KMS-11 (cell line): ENCODE measurements around the gene AVPR2.

Source experiments
- H2AFZ ChIP-seq: fragments of 200-600 bp; sonication (generic); 2 replicates; pipeline ENCODE4 v1.6.1; 2016; ENCODE audit warnings: antibody characterized with exemption, mixed run types, low read depth
- H3K27ac ChIP-seq: fragments of 200-600 bp; sonication (generic); 2 replicates; pipeline ENCODE4 v1.6.1; 2016; ENCODE audit warnings: mild to moderate bottlenecking, mixed run types
- H3K27me3 ChIP-seq: fragments of 200-600 bp; sonication (generic); 2 replicates; pipeline ENCODE4 v1.6.1; 2017; ENCODE audit warnings: mild to moderate bottlenecking, low read depth, mixed run types, moderate library complexity; ENCODE audit not compliant: insufficient read depth
- H3K36me3 ChIP-seq: fragments of 200-600 bp; sonication (generic); 2 replicates; pipeline ENCODE4 v1.6.1; 2017; ENCODE audit warnings: mild to moderate bottlenecking, mixed run types; ENCODE audit not compliant: insufficient read depth
- H3K4me1 ChIP-seq: fragments of 200-600 bp; sonication (generic); 2 replicates; pipeline ENCODE4 v1.6.1; 2016; ENCODE audit warnings: mild to moderate bottlenecking, low read depth, mixed run types; ENCODE audit not compliant: poor library complexity, severe bottlenecking
- H3K4me2 ChIP-seq: fragments of 200-600 bp; sonication (generic); 2 replicates; pipeline ENCODE4 v1.7.0; 2016; ENCODE audit warnings: mild to moderate bottlenecking, mixed run types
- H3K4me3 ChIP-seq: fragments of 200-600 bp; sonication (generic); IDR thresholded peaks from 2 replicates; pipeline ENCODE4 v1.6.1; 2017; ENCODE audit warnings: low read depth, low read length, mixed read lengths; ENCODE audit not compliant: insufficient read depth
- H3K79me2 ChIP-seq: fragments of 200-600 bp; sonication (generic); 2 replicates; pipeline ENCODE4 v1.6.1; 2016; ENCODE audit warnings: low read depth, mixed run types; ENCODE audit not compliant: insufficient read depth
- H3K9ac ChIP-seq: fragments of 200-600 bp; sonication (generic); 2 replicates; pipeline ENCODE4 v1.6.1; 2016; ENCODE audit warnings: mild to moderate bottlenecking, mixed run types
- H4K20me1 ChIP-seq: fragments of 200-600 bp; sonication (generic); 2 replicates; pipeline ENCODE4 v1.6.1; 2016; ENCODE audit warnings: mild to moderate bottlenecking, mixed run types; ENCODE audit not compliant: insufficient read depth
- CTCF ChIP-seq: fragments of 200-600 bp; sonication (generic); conservative IDR thresholded peaks from 2 replicates; pipeline ENCODE4 v1.6.1; 2017; ENCODE audit warnings: low read depth, mild to moderate bottlenecking, antibody characterized with exemption, low read length, moderate library complexity, mixed read lengths

Gene AVPR2

GRCh38 chrX:153879741-153880439, 24.6 kb upstream of the AVPR2 start:
- Histone ChIP-seq H3K4me3 (no peak overlapping the region), H3K4me2 (no peak overlapping the region), H4K20me1 (no peaks in the 10 kb centered on the region), H3K27me3 (peaks cover 34% of the 10 kb centered on the region; the same call in 1 of the 2 replicates), H3K79me2 (no peaks in the 10 kb centered on the region), H2AFZ (no peak overlapping the region), H3K27ac (no peak overlapping the region), H3K4me1 (no peaks in the 10 kb centered on the region), H3K9ac (no peak overlapping the region), H3K36me3 (no peaks in the 10 kb centered on the region)
- TF ChIP-seq CTCF = no peak

- no peak for TF ChIP-seq CTCF
- Histone ChIP-seq H3K4me1 (no peaks in the 10 kb centered on the region), H3K4me2 (no peak overlapping the region), H3K79me2 (no peaks in the 10 kb centered on the region), H3K36me3 (no peaks in the 10 kb centered on the region), H3K27ac (no peak overlapping the region), H2AFZ (no peak overlapping the region), H4K20me1 (no peaks in the 10 kb centered on the region), H3K4me3 (no peak overlapping the region), H3K27me3 (peaks cover 37% of the 10 kb centered on the region; the same call in 1 of the 2 replicates), H3K9ac (no peak overlapping the region)
Observed at GRCh38 chrX:153880440-153880815, 24.0 kb upstream of the AVPR2 start.

GRCh38 chrX:153881281-153881680, 23.2 kb upstream of the AVPR2 start:
- Histone ChIP-seq H3K4me1 (no peaks in the 10 kb centered on the region), H3K4me3 (no peak overlapping the region), H3K27me3 (peaks cover 37% of the 10 kb centered on the region; the same call in 1 of the 2 replicates), H3K36me3 (no peaks in the 10 kb centered on the region), H3K9ac (no peak overlapping the region), H3K27ac (no peak overlapping the region), H3K4me2 (no peak overlapping the region), H3K79me2 (no peaks in the 10 kb centered on the region), H2AFZ (no peak overlapping the region), H4K20me1 (no peaks in the 10 kb centered on the region)
- TF ChIP-seq CTCF = no peak

- no peak for TF ChIP-seq CTCF
- H3K27ac ChIP-seq = no peak overlapping the region
- no peak overlapping the region for H3K4me2 ChIP-seq
- no peaks in the 10 kb centered on the region for H3K79me2 ChIP-seq
- no peaks in the 10 kb centered on the region for H3K36me3 ChIP-seq
- no peak overlapping the region for H3K9ac ChIP-seq
- H3K4me3 ChIP-seq = no peak overlapping the region
- no peaks in the 10 kb centered on the region for H3K4me1 ChIP-seq
- peaks cover 37% of the 10 kb centered on the region; the same call in 1 of the 2 replicates for H3K27me3 ChIP-seq
- no peaks in the 10 kb centered on the region for H4K20me1 ChIP-seq
- no peak overlapping the region for H2AFZ ChIP-seq
Observed at GRCh38 chrX:153882086-153882498, 22.4 kb upstream of the AVPR2 start.
